ENCODE data around the gene CDR2.
"Not testable (repeated sequence)": the region's sequence is repeated elsewhere in the genome, so short reads cannot be mapped to it uniquely, and the experiment has no call there.

Gene CDR2

GRCh38 chr16:22352723-22353122 lies 21.7 kb downstream of the CDR2 start:
- Histone ChIP-seq H3K9me3 (replicated peaks; ENCODE audit: insufficient read depth, low read length) (no peaks in the 10 kb centered on the region), H3K36me3 (replicated peaks; ENCODE audit: insufficient read depth, low read length) (0 out of 2 replicates have a peak, but pooled peaks cover 12% of the 10 kb centered on the region), H3K27me3 (replicated peaks; ENCODE audit: insufficient read depth, low read length) (no peaks in the 10 kb centered on the region), H3K9me2 (replicated peaks; ENCODE audit: insufficient read depth, low read length) (no peaks in the 10 kb centered on the region), H4K20me1 (ENCODE audit: insufficient read depth, low read length) (no peaks in the 10 kb centered on the region), H3K27ac (ENCODE audit: low read length) (no peak overlapping the region), H3K4me3 (ENCODE audit: low read length) (no peak overlapping the region), H3K9ac (ENCODE audit: low read length) (no peak overlapping the region), H2AFZ (ENCODE audit: low read length) (no peak overlapping the region), H3F3A (ENCODE audit: insufficient read depth, low read length) (peaks cover 22% of the 10 kb centered on the region), H3K4me2 (ENCODE audit: low read depth, low read length) (no peak overlapping the region), H3K79me2 (ENCODE audit: low read length) (peaks cover 67% of the 10 kb centered on the region), H3K4me1 (ENCODE audit: low read length) (peaks cover 24% of the 10 kb centered on the region)
- TF ChIP-seq CTCF (IDR thresholded peaks at IDR 0.05; ENCODE audit: low read length) (no peak), EZH2phosphoT487 (IDR thresholded peaks at IDR 0.05; ENCODE audit: low read length) (no peak), EZH2 (optimal IDR thresholded peaks at IDR 0.05; ENCODE audit: low read depth, low read length) (no peak)
- DNase-seq = no peak

- H3K27ac ChIP-seq (ENCODE audit: low read length) = no peak overlapping the region
- no peak overlapping the region for H3K4me3 ChIP-seq (ENCODE audit: low read length)
- H3F3A ChIP-seq (ENCODE audit: insufficient read depth, low read length) = peaks cover 16% of the 10 kb centered on the region
- no peak for TF ChIP-seq CTCF (IDR thresholded peaks at IDR 0.05; ENCODE audit: low read length)
- H3K27me3 ChIP-seq (replicated peaks; ENCODE audit: insufficient read depth, low read length) = no peaks in the 10 kb centered on the region
- H3K9me3 ChIP-seq (replicated peaks; ENCODE audit: insufficient read depth, low read length) = no peaks in the 10 kb centered on the region
- no peak for DNase-seq
- H2AFZ ChIP-seq (ENCODE audit: low read length) = no peak overlapping the region
- no peak overlapping the region for H3K9ac ChIP-seq (ENCODE audit: low read length)
- no peak overlapping the region for H3K4me2 ChIP-seq (ENCODE audit: low read depth, low read length)
- peaks cover 63% of the 10 kb centered on the region for H3K79me2 ChIP-seq (ENCODE audit: low read length)
- peaks cover 18% of the 10 kb centered on the region for H3K4me1 ChIP-seq (ENCODE audit: low read length)
- H3K36me3 ChIP-seq (replicated peaks; ENCODE audit: insufficient read depth, low read length) = 0 out of 2 replicates have a peak, but pooled peaks cover 17% of the 10 kb centered on the region
- H3K9me2 ChIP-seq (replicated peaks; ENCODE audit: insufficient read depth, low read length) = no peaks in the 10 kb centered on the region
- no peaks in the 10 kb centered on the region for H4K20me1 ChIP-seq (ENCODE audit: insufficient read depth, low read length)
Measured at GRCh38 chr16:22352140-22352539, 22.3 kb downstream of the CDR2 start.

GRCh38 chr16:22351017-22351416 lies 23.4 kb downstream of the CDR2 start:
- peaks cover 12% of the 10 kb centered on the region for H3K4me1 ChIP-seq (ENCODE audit: low read length)
- H3K27ac ChIP-seq (ENCODE audit: low read length); H3K9me2 ChIP-seq (replicated peaks; ENCODE audit: insufficient read depth, low read length); H3K27me3 ChIP-seq (replicated peaks; ENCODE audit: insufficient read depth, low read length); H3K4me3 ChIP-seq (ENCODE audit: low read length); H3K9ac ChIP-seq (ENCODE audit: low read length); H2AFZ ChIP-seq (ENCODE audit: low read length); DNase-seq; H3K4me2 ChIP-seq (ENCODE audit: low read depth, low read length); H3K9me3 ChIP-seq (replicated peaks; ENCODE audit: insufficient read depth, low read length); H4K20me1 ChIP-seq (ENCODE audit: insufficient read depth, low read length): not testable (repeated sequence)
- H3F3A ChIP-seq (ENCODE audit: insufficient read depth, low read length) = peaks cover 12% of the 10 kb centered on the region; the same call in 1 of the 2 replicates
- H3K36me3 ChIP-seq (replicated peaks; ENCODE audit: insufficient read depth, low read length) = 0 out of 2 replicates have a peak, but pooled peaks cover 17% of the 10 kb centered on the region
- H3K79me2 ChIP-seq (ENCODE audit: low read length) = peaks cover 55% of the 10 kb centered on the region

GRCh38 chr16:22348291-22348690 lies 26.1 kb downstream of the CDR2 start:
- H3K4me2 ChIP-seq (ENCODE audit: low read depth, low read length) = no peak overlapping the region
- DNase-seq = no peak
- H3K9me3 ChIP-seq (replicated peaks; ENCODE audit: insufficient read depth, low read length) = no peaks in the 10 kb centered on the region
- no peaks in the 10 kb centered on the region for H4K20me1 ChIP-seq (ENCODE audit: insufficient read depth, low read length)
- no peaks in the 10 kb centered on the region for H3K27me3 ChIP-seq (replicated peaks; ENCODE audit: insufficient read depth, low read length)
- no peak overlapping the region for H3K9ac ChIP-seq (ENCODE audit: low read length)
- no peaks in the 10 kb centered on the region for H3F3A ChIP-seq (ENCODE audit: insufficient read depth, low read length)
- no peak overlapping the region for H3K27ac ChIP-seq (ENCODE audit: low read length)
- 0 out of 2 replicates have a peak, but pooled peaks cover 17% of the 10 kb centered on the region for H3K36me3 ChIP-seq (replicated peaks; ENCODE audit: insufficient read depth, low read length)
- no peak overlapping the region for H2AFZ ChIP-seq (ENCODE audit: low read length)
- H3K9me2 ChIP-seq (replicated peaks; ENCODE audit: insufficient read depth, low read length) = no peaks in the 10 kb centered on the region
- H3K79me2 ChIP-seq (ENCODE audit: low read length) = peaks cover 29% of the 10 kb centered on the region
- no peak overlapping the region for H3K4me3 ChIP-seq (ENCODE audit: low read length)
- no peaks in the 10 kb centered on the region for H3K4me1 ChIP-seq (ENCODE audit: low read length)
- TF ChIP-seq EZH2 (optimal IDR thresholded peaks at IDR 0.05; ENCODE audit: low read depth, low read length) (no peak), CTCF (IDR thresholded peaks at IDR 0.05; ENCODE audit: low read length) (no peak), EZH2phosphoT487 (IDR thresholded peaks at IDR 0.05; ENCODE audit: low read length) (no peak)

Data from MM.1S (cell line).